ENCODE data around the gene RPS15. TPM values are rescaled to one million over a fixed set of nuclear protein-coding genes. Genes with fewer than 3 reads are reported as not detected.

Gene RPS15
- total and polyA plus RNA-seq, 2 of the 13 experiments (the other 11 are each of a cell fraction or from before 2014, with no cell fraction given) = 695 to 1,411 TPM

DNA sequence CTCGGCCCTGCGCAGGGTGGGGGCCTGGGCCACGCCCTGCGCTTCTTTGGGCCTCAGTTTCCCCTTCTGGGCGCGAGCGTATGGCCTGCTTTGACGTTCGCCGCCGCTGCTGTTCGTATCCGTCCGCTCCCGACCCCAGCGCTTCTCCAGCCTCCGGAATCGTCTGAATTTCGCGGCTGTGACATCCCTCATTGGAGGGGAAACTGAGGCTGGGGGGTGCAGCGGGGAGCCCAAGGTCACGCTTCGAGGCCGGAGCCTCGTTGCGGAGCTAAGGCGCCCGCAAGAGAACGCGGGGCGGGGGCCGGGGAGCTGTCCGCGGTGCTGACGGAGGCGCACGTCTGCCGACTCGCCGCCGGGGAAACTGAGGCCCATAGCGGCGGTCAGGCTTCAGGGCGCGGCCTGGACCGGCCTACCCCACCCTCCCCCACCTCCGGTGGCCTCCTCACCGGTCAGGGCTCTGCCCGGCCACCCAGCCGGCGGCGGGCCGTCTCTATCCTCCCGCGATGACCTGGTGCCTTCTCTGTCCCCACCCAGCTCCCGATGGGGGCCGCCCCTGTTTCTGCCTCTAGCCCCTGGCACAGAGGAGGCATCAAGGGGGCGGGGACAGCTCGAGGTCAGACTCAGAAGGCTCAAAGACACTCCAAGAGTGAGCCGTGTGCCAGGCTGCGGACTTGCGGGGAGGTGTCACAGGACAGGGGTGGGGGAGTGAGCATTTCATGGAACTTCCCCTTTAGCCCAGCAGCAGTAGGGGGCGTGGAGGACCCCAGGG is 8.7 kb downstream of the RPS15 start (continued):
- peak; percentile 54; the same call in 1 of the 2 replicates for TF ChIP-seq MEIS2 (CRISPR knock-in tag; IDR thresholded peaks at IDR 0.05)
- TF ChIP-seq ZFP82 (CRISPR knock-in tag; IDR thresholded peaks at IDR 0.05; ENCODE audit: borderline replicate concordance) = no peak
- TF ChIP-seq, protein P1, sequence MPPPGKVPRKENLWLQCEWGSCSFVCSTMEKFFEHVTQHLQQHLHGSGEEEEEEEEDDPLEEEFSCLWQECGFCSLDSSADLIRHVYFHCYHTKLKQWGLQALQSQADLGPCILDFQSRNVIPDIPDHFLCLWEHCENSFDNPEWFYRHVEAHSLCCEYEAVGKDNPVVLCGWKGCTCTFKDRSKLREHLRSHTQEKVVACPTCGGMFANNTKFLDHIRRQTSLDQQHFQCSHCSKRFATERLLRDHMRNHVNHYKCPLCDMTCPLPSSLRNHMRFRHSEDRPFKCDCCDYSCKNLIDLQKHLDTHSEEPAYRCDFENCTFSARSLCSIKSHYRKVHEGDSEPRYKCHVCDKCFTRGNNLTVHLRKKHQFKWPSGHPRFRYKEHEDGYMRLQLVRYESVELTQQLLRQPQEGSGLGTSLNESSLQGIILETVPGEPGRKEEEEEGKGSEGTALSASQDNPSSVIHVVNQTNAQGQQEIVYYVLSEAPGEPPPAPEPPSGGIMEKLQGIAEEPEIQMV (CRISPR knock-in tag; IDR thresholded peaks at IDR 0.05; ENCODE audit: low read depth) = no peak
- TF ChIP-seq ZNF776 (CRISPR knock-in tag; IDR thresholded peaks at IDR 0.05) = no peak
- no peak for TF ChIP-seq KDM5A (IDR thresholded peaks at IDR 0.05; ENCODE audit: borderline replicate concordance, low read length)
- no peak for TF ChIP-seq RARA (CRISPR knock-in tag; IDR thresholded peaks at IDR 0.05)
- TF ChIP-seq PTBP1 (IDR thresholded peaks at IDR 0.05; ENCODE audit: low read depth, low read length, poor library complexity, severe bottlenecking) = no peak
- no peak for TF ChIP-seq MLLT10 (CRISPR knock-in tag; IDR thresholded peaks at IDR 0.05)
- TF ChIP-seq KMT2B (CRISPR knock-in tag; IDR thresholded peaks at IDR 0.05) = no peak; the same call in 1 of the 2 replicates
- TF ChIP-seq, protein P2, sequence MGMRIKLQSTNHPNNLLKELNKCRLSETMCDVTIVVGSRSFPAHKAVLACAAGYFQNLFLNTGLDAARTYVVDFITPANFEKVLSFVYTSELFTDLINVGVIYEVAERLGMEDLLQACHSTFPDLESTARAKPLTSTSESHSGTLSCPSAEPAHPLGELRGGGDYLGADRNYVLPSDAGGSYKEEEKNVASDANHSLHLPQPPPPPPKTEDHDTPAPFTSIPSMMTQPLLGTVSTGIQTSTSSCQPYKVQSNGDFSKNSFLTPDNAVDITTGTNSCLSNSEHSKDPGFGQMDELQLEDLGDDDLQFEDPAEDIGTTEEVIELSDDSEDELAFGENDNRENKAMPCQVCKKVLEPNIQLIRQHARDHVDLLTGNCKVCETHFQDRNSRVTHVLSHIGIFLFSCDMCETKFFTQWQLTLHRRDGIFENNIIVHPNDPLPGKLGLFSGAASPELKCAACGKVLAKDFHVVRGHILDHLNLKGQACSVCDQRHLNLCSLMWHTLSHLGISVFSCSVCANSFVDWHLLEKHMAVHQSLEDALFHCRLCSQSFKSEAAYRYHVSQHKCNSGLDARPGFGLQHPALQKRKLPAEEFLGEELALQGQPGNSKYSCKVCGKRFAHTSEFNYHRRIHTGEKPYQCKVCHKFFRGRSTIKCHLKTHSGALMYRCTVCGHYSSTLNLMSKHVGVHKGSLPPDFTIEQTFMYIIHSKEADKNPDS (CRISPR knock-in tag; IDR thresholded peaks at IDR 0.05) = no peak
- no peak for TF ChIP-seq RFXANK (CRISPR knock-in tag; IDR thresholded peaks at IDR 0.05)
- TF ChIP-seq ZKSCAN1 (IDR thresholded peaks at IDR 0.05; ENCODE audit: low read length) = no peak
- TF ChIP-seq ZNF746 (CRISPR knock-in tag; IDR thresholded peaks at IDR 0.05) = no peak
- peak; percentile 56; the same call in 1 of the 2 replicates for TF ChIP-seq ZNF709 (CRISPR knock-in tag; IDR thresholded peaks at IDR 0.05)
- peak; percentile 80 for TF ChIP-seq SALL1 (CRISPR knock-in tag; IDR thresholded peaks at IDR 0.05)
- TF ChIP-seq, protein P3, sequence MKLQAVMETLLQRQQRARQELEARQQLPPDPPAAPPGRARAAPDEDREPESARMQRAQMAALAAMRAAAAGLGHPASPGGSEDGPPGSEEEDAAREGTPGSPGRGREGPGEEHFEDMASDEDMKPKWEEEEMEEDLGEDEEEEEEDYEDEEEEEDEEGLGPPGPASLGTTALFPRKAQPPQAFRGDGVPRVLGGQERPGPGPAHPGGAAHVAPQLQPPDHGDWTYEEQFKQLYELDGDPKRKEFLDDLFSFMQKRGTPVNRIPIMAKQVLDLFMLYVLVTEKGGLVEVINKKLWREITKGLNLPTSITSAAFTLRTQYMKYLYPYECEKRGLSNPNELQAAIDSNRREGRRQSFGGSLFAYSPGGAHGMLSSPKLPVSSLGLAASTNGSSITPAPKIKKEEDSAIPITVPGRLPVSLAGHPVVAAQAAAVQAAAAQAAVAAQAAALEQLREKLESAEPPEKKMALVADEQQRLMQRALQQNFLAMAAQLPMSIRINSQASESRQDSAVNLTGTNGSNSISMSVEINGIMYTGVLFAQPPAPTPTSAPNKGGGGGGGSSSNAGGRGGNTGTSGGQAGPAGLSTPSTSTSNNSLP (IDR thresholded peaks at IDR 0.05; ENCODE audit: low read depth, low read length) = no peak
- no peak for TF ChIP-seq CENPT (CRISPR knock-in tag; IDR thresholded peaks at IDR 0.05; ENCODE audit: low read depth)
- TF ChIP-seq, protein P4, sequence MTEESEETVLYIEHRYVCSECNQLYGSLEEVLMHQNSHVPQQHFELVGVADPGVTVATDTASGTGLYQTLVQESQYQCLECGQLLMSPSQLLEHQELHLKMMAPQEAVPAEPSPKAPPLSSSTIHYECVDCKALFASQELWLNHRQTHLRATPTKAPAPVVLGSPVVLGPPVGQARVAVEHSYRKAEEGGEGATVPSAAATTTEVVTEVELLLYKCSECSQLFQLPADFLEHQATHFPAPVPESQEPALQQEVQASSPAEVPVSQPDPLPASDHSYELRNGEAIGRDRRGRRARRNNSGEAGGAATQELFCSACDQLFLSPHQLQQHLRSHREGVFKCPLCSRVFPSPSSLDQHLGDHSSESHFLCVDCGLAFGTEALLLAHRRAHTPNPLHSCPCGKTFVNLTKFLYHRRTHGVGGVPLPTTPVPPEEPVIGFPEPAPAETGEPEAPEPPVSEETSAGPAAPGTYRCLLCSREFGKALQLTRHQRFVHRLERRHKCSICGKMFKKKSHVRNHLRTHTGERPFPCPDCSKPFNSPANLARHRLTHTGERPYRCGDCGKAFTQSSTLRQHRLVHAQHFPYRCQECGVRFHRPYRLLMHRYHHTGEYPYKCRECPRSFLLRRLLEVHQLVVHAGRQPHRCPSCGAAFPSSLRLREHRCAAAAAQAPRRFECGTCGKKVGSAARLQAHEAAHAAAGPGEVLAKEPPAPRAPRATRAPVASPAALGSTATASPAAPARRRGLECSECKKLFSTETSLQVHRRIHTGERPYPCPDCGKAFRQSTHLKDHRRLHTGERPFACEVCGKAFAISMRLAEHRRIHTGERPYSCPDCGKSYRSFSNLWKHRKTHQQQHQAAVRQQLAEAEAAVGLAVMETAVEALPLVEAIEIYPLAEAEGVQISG (CRISPR knock-in tag; IDR thresholded peaks at IDR 0.05) = 0 out of 2 replicates have a peak, but pooled peaks have one; percentile 17
- no peak for TF ChIP-seq POLR2A (IDR thresholded peaks at IDR 0.05; ENCODE audit: insufficient read depth in 1 of 2, low read depth in 2 of 2, low read length in 2 of 2)
- TF ChIP-seq, protein P5, sequence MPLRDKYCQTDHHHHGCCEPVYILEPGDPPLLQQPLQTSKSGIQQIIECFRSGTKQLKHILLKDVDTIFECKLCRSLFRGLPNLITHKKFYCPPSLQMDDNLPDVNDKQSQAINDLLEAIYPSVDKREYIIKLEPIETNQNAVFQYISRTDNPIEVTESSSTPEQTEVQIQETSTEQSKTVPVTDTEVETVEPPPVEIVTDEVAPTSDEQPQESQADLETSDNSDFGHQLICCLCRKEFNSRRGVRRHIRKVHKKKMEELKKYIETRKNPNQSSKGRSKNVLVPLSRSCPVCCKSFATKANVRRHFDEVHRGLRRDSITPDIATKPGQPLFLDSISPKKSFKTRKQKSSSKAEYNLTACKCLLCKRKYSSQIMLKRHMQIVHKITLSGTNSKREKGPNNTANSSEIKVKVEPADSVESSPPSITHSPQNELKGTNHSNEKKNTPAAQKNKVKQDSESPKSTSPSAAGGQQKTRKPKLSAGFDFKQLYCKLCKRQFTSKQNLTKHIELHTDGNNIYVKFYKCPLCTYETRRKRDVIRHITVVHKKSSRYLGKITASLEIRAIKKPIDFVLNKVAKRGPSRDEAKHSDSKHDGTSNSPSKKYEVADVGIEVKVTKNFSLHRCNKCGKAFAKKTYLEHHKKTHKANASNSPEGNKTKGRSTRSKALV (CRISPR knock-in tag; IDR thresholded peaks at IDR 0.05) = no peak
- no peak for TF ChIP-seq SATB2 (CRISPR knock-in tag; IDR thresholded peaks at IDR 0.05)
